HG03558 (cell line): ENCODE measurements around the gene ARF1.
"Not testable (repeated sequence)": the region's sequence is repeated elsewhere in the genome, so short reads cannot be mapped to it uniquely, and the experiment has no call there.

Experiments
- ATAC-seq: cut with Tn5 transposase; IDR thresholded peaks from one replicate; pipeline ENCODE4 v1.9.1; 2021; ENCODE audit warnings: moderate number of reproducible peaks; ENCODE audit not compliant: unreplicated experiment; ENCODE audit errors: extremely low read depth

ARF1 gene

GRCh38 chr1:228100822-228101613, 18.5 kb downstream of the ARF1 start:
- no peak for ATAC-seq

- ATAC-seq: no peak
These were observed 19.1 kb downstream of the ARF1 start for GRCh38 chr1:228101614-228101993.

GRCh38 chr1:228101994-228102790, 19.7 kb downstream of the ARF1 start:
- no peak for ATAC-seq

- peak; percentile 55 for ATAC-seq
These were observed 20.5 kb downstream of the ARF1 start, which contains the start of gene C1orf35 for GRCh38 chr1:228102791-228103620. Gene C1orf35 (minus strand): TSS chr1:228103325. CDS start chr1:228103227, 98 bp downstream.

- no peak for ATAC-seq
These were observed 22.2 kb downstream of the ARF1 start for GRCh38 chr1:228104526-228105269.

- ATAC-seq: no peak
These were observed 22.9 kb downstream of the ARF1 start for GRCh38 chr1:228105270-228105995.

GRCh38 chr1:228105996-228106799, 23.7 kb downstream of the ARF1 start:
- no peak for ATAC-seq

- no peak for ATAC-seq
These were observed 24.2 kb downstream of the ARF1 start for GRCh38 chr1:228106800-228107054.

GRCh38 chr1:228107636-228108035, 25.1 kb downstream of the ARF1 start:
- no peak for ATAC-seq

GRCh38 chr1:228108055-228108690, 25.7 kb downstream of the ARF1 start:
- no peak for ATAC-seq

GRCh38 chr1:228108742-228109072, 26.2 kb downstream of the ARF1 start:
- ATAC-seq: peak; percentile 4

- peak; percentile 60 for ATAC-seq
These were observed 26.8 kb downstream of the ARF1 start, which contains the start of gene MRPL55 for GRCh38 chr1:228109073-228109961. Gene MRPL55 (minus strand): TSS chr1:228109299. CDS start chr1:228108260, 1,039 bp downstream.

- ATAC-seq: no peak
These were observed 27.5 kb downstream of the ARF1 start for GRCh38 chr1:228109962-228110488.

- ATAC-seq: no peak
These were observed 28.0 kb downstream of the ARF1 start for GRCh38 chr1:228110556-228110955.

- ATAC-seq: not testable (repeated sequence)
These were observed 28.8 kb downstream of the ARF1 start for GRCh38 chr1:228111315-228111714.

GRCh38 chr1:228112167-228112566, 29.7 kb downstream of the ARF1 start:
- no peak for ATAC-seq

- ATAC-seq: no peak
These were observed 30.1 kb downstream of the ARF1 start for GRCh38 chr1:228112617-228113016.
